PC-9 (cell line): ENCODE data around the gene MYO5B.

Experiments used
- CTCF ChIP-seq: fragments of 200-600 bp; sonication (generic); conservative IDR thresholded peaks from 2 replicates; pipeline ENCODE4 v1.6.1; 2017; ENCODE audit warnings: mixed run types, antibody characterized with exemption, mild to moderate bottlenecking, moderate library complexity
- EZH2 ChIP-seq: fragments of 200-600 bp; sonication (generic); IDR thresholded peaks from 2 replicates; pipeline ENCODE4 v1.8.0; 2017; ENCODE audit warnings: antibody characterized with exemption, low read depth

- TF ChIP-seq EZH2 (no peak), CTCF (no peak)
Measured at GRCh38 chr18:49853011-49853410, 341.9 kb downstream of the MYO5B start.
